T-helper 1 cell (primary cell): ENCODE results near the gene PPP2R2C.

Experiments used
- DNase-seq, 5 donors: peaks; one replicate each; pipeline ENCODE4 v3.0.0-alpha.2; 2012 to 2020

PPP2R2C gene

GRCh38 chr4:6324999-6325787 is 147.2 kb downstream of the PPP2R2C start:
- DNase-seq: no peak

DNA sequence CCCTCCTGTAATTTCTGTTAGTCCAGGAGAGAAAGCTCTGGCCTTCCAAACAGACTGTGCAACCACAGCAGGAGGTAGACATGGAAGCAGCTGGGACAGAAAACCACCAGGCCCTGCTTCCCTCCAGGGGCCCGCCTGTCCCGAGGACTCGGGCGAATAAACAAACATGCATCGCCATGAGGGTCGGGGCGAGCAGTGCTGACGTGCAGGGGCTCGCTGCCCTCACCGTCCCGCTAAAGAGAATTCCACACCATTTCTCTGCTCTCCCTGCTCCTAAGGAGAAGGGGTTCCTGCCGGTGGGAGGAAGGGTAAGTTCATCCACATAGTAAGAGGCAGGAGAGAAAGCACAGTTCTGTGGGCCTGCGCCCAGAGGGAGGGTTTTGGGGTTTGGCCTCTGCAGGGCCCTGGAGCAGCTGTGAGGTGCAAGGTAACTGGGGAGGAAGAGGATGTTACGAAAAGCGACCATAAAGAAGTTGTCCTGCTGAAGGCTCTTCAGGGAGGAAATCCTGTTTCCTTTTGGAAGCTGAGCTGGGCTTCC is 147.9 kb downstream of the PPP2R2C start:
- no peak for DNase-seq

- peak in 1 of 5 donors; percentile 33 for DNase-seq
Observed at GRCh38 chr4:6322761-6323566, 149.4 kb downstream of the PPP2R2C start.

DNA sequence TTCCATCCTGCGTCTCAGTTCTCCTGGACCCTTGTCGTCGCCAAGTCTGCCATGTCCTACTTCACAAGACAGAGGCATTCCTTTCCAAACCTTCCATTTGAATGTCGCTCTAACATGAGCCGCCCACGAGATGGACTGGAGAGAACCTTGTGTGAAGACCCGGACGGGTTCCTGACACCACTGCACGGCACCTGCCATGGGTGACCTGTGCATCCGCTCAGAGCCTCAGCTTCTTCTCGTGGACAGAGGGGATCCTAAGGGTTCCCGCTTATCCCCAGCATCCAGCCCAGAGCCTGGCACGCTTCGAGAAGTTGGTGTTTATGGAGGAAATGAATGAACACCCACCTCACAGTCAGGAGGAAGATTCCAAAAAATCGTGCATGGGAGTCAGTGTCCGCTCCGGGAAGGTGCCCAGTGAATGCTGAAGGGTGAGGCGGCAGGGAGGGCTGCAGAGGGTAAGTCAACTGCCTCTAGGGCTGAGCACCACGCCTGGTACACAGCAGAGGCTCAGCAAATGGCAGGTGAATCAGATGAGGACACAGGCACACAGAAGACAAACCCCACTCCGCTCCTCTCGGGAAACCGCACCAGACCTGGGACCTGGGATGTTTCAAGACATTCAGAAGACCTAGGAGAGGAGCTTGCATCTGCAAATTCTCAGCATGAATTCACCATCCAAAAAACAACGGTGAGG is 150.2 kb downstream of the PPP2R2C start:
- DNase-seq: no peak

DNA sequence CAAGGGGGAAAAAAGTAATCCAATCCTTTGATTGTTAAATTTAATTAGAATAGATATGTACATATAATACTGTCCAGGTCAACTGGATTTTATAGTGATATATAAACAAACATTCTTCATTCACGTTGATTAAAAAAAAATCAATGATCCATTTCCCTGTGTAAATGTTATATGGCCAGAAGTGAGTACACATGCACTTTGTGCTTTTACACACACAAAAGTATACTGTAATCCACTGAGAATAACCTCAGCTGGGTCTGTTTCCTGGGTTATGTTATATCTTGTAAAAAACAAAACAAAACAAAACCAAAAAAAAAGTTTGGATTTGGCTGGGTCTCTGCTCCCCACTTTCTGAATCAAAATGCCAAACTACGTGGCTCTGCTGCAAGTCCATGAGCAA is 151.1 kb downstream of the PPP2R2C start:
- DNase-seq: no peak

DNA sequence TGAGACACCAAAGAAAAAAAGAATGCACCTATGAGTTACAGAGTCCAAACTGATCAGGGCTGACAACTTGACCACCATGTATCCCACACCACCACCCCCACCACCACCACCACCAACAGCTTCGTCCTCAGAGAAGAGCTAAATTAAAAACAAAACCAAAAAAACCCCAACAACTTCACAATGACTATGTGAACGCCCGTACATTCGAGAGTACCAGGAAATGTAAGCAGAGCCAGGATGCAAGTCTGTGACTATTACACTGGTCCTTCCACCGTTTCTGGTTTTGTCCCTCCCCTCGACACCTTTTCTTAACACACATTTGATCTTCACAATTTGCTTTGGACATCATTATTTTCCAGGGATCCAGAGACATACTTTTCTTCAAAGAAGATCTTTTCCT is 151.8 kb downstream of the PPP2R2C start:
- peak in 1 of 5 donors; percentile 51 for DNase-seq

GRCh38 chr4:6319530-6320150 is 152.8 kb downstream of the PPP2R2C start:
- DNase-seq: no peak

GRCh38 chr4:6318206-6318605 is 154.2 kb downstream of the PPP2R2C start:
- no peak for DNase-seq

DNA sequence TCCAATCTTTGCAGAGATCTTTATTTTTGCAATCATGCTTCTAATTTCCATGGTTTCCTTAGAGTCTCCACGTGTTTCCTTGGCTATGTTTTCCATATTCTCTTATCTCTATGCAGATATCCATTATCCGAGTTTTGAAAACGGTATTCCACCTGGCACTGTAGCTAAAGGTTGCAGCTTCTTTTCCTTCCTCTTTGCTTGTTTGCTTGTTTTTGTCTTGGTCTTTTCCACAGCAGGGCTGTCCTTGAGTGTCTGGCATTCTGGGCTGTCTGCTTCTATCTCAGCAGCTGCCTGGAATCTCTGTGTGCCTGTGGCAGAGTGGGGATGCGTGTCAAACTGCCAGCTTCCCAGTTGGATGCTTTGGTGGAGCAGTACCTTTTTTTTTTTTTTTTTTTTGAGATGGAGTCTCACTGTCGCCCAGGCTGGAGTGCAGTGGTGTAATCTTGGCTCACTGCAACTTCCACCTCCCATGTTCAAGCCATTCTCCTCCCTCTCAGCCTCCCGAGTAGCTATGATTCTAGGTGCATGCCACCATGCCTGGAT is 155.9 kb downstream of the PPP2R2C start:
- no peak for DNase-seq

DNA sequence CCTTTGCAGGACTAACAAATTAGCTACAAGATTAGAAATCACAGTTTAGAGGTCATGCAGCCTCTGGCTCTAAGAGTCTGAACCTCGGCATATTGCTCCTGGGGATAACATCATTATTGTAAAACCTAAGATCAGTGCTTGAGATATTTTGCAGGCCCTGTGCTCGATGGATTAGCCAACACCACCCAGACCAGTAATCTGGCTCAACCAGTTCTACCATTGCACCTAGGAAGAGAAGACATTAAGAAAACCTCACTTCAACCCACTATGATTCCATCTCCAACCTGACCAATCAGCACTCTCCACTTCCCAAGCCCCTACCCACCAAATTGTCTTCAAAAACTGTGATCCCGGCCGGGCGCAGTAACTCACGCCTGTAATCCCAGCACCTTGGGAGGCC is 159.2 kb downstream of the PPP2R2C start:
- DNase-seq: no peak

DNA sequence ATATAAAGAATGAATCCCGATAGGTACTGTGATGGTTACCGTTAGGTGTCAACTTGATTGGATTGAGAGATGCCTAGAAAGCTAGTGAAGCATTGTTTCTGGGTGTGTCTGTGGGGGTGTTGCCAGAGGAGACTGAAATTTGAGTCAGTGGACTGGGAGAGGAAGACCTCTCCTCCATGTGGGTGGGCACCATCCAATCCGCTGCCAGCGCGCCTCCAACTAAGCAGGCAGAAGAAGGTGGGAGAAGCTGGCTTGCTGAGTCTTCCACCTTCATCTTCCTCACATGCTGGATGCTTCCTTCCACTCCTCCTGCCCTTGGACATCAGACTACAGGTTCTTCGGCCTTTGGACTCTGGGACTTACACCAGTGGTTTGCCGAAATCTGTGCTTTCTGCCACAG is 162.6 kb downstream of the PPP2R2C start:
- DNase-seq: no peak

GRCh38 chr4:6308899-6309643 is 163.3 kb downstream of the PPP2R2C start:
- DNase-seq: no peak

- no peak for DNase-seq
Observed at GRCh38 chr4:6307891-6308290, 164.5 kb downstream of the PPP2R2C start.

GRCh38 chr4:6307230-6307629 is 165.2 kb downstream of the PPP2R2C start:
- no peak for DNase-seq

- DNase-seq: no peak
Observed at GRCh38 chr4:6306299-6306698, 166.1 kb downstream of the PPP2R2C start.

DNA sequence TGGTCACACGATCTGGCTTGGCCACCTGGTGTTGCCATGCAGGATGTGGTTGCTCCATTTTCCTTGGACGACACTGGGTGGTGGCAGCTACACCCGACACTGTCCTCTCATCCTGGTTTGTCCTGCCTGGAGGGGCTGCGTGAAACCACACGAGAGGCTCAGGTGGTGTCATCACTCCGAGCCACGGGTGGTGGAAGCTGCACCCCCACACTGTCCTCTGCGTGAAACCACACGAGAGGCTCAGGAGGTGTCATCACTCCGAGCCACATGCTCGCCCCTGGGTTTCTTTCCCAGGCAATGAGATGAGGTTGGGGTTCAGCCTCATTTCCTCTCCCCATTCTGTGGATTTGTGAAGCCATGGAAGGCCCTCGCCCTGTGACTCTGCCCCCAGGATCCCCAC is 168.5 kb downstream of the PPP2R2C start:
- no peak for DNase-seq

DNA sequence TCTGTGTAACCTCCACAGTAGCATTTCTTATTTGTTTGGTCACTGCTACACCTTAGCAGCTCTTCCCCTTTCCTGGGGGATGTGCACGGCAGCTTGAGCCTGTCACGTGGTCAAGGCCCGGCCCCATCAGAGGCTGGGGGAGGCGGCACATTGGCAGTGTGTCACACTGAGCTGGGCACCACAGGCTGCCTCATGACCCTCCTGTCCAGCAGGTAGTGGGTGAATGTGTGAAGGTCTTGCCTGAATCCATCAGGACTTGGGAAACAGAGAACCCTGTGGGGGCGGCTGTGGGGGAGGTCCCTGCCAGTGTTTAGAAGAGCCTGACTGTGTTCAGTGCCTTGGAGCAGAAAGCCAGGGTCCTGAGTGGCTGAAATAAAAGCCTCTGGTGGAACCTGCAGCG is 169.5 kb downstream of the PPP2R2C start:
- DNase-seq: no peak

GRCh38 chr4:6301732-6302442 is 170.5 kb downstream of the PPP2R2C start:
- DNase-seq: no peak

GRCh38 chr4:6301051-6301731 is 171.2 kb downstream of the PPP2R2C start:
- no peak for DNase-seq

- DNase-seq: no peak
Observed at GRCh38 chr4:6300359-6300758, 172.1 kb downstream of the PPP2R2C start.
